ENCODE results near the gene SHROOM4.

DNA sequence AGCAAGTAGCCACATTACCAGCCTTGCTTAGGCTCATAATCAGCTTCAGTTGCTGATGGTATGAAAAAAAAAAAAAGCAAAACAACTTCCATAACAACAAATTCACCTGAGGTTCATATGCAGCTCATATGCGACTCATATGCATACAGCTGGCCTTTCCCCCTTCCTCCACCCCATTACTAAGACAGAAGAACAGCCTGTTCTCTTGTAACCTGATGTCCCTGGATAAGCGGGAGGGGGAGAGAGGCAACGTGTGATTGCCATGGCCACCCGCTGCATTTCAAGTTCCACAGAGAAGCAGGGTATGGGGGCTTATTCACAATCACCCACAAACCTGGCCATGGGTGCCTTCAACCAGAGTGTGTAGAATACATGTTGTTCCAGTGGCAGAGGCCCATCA, 248.3 kb downstream of the SHROOM4 start:
- no peak for TF ChIP-seq POLR2A (IDR thresholded peaks at IDR 0.05)
- TF ChIP-seq CTCF (IDR thresholded peaks at IDR 0.05) = no peak
- no peak for TF ChIP-seq EP300 (IDR thresholded peaks at IDR 0.05)
- no peak for TF ChIP-seq POLR2AphosphoS5 (IDR thresholded peaks at IDR 0.05)

Data from gastroesophageal sphincter (tissue), 3 donors.